ENCODE results near the gene GAL3ST3.

- TF ChIP-seq PRDM15 (CRISPR knock-in tag; IDR thresholded peaks at IDR 0.05), result no peak
- TF ChIP-seq MEF2A (IDR thresholded peaks at IDR 0.05; ENCODE audit: insufficient read depth, low read depth, low read length), result no peak
Observed at GRCh38 chr11:66050581-66051231, 1.7 kb upstream of the GAL3ST3 start.
